BJ (cell line): ENCODE results near the gene PRKCZ. TPM values are rescaled to one million over a fixed set of nuclear protein-coding genes. Genes with fewer than 3 reads are reported as not detected.

Experiments used
- CTCF ChIA-PET: fragments of 350-600 bp; formaldehyde crosslinking; extraction: SDS; loops from one replicate; lab custom pipeline; 2021; ENCODE audit warnings: antibody characterized with exemption, inconsistent platforms; lab: Yijun Ruan, JAX
- POLR2A ChIA-PET: fragments of 300-600 bp; sonication (Branson Sonifier 250); formaldehyde crosslinking; extraction: SDS; loops from one replicate; lab custom pipeline; 2021; ENCODE audit warnings: antibody characterized with exemption; lab: Charles Lee
- DNase-seq: peaks from one replicate; pipeline ENCODE4 v3.0.0-alpha.2; 2011; ENCODE audit warnings: low read depth
- H3K27me3 ChIP-seq: 2 replicates; pipeline ENCODE4 v1.6.0; 2011; ENCODE audit warnings: low read length; ENCODE audit not compliant: control insufficient read depth, insufficient read depth
- H3K36me3 ChIP-seq: 2 replicates; pipeline ENCODE4 v1.5.1; 2011; ENCODE audit warnings: low read length; ENCODE audit not compliant: control insufficient read depth, insufficient read depth
- H3K4me3 ChIP-seq: 2 replicates; pipeline ENCODE4 v1.5.1; 2011; ENCODE audit warnings: low read depth, mild to moderate bottlenecking, control low read depth, low read length
- polyA plus RNA-seq: library from polyadenylated mRNA; depleted of rRNA; stranded (reverse); fragments of >200 nt; gene quantifications from 2 replicates; pipeline ENCODE4 v1.2.3, GENCODE V29; 2011
- TF ChIP-seq, protein P1 (sequence below): IDR thresholded peaks from 2 replicates; pipeline ENCODE4 v1.5.1; 2011; ENCODE audit warnings: low read depth, mild to moderate bottlenecking, control low read depth, inconsistent platforms, low read length, moderate library complexity; ENCODE audit not compliant: insufficient read depth

The PRKCZ gene
- polyA plus RNA-seq, 1 experiment: 2.3 TPM

DNA sequence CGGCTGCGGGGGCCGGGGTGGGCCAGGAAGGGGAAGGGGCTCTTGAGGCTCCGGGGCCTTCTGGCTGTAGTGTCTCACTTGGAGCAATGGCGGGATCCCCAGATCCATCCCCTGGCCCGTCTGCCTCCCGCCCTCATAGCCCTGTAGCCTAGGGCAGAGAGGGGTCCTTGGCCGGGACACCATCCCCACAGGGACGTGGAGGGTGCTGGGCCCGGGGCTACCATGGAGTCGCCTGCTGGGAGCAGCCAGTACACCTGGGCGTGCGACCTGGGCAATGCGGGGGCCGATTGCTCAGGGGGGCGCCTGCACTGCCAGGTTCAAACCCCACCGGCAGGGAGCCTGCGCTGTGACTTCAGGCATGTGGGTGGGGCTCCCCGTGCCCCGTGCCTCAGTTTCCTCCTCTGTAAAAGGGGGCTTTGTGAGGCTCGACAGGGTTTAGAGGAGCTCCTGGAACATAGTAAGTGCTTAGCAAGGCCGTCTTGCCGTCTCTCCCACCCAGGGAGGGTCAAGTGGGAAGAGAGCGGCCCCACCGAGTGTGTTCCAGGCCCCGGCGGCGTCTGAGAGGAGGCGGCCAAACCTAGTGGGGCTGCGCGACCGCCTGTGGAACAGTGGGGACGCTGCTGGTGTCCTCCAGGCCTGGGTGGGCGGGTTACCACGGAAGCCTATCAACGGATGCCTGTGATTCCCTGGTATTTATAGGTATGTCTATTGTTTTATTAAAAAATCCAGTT is 20.8 kb downstream of the PRKCZ start:
- ChIA-PET CTCF (interaction anchor here (1.8 kb wide), 1 partner anchor 26 kb away, joined by 9 read pairs; no protein-coding TSS in a partner anchor), POLR2A (no interaction called here)
- Histone ChIP-seq H3K27me3 (peaks cover 8% of the 10 kb centered on the region), H3K36me3 (no peaks in the 10 kb centered on the region), H3K4me3 (no peak overlapping the region)
- no peak for DNase-seq
- TF ChIP-seq, protein P1, sequence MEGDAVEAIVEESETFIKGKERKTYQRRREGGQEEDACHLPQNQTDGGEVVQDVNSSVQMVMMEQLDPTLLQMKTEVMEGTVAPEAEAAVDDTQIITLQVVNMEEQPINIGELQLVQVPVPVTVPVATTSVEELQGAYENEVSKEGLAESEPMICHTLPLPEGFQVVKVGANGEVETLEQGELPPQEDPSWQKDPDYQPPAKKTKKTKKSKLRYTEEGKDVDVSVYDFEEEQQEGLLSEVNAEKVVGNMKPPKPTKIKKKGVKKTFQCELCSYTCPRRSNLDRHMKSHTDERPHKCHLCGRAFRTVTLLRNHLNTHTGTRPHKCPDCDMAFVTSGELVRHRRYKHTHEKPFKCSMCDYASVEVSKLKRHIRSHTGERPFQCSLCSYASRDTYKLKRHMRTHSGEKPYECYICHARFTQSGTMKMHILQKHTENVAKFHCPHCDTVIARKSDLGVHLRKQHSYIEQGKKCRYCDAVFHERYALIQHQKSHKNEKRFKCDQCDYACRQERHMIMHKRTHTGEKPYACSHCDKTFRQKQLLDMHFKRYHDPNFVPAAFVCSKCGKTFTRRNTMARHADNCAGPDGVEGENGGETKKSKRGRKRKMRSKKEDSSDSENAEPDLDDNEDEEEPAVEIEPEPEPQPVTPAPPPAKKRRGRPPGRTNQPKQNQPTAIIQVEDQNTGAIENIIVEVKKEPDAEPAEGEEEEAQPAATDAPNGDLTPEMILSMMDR: no peak

DNA sequence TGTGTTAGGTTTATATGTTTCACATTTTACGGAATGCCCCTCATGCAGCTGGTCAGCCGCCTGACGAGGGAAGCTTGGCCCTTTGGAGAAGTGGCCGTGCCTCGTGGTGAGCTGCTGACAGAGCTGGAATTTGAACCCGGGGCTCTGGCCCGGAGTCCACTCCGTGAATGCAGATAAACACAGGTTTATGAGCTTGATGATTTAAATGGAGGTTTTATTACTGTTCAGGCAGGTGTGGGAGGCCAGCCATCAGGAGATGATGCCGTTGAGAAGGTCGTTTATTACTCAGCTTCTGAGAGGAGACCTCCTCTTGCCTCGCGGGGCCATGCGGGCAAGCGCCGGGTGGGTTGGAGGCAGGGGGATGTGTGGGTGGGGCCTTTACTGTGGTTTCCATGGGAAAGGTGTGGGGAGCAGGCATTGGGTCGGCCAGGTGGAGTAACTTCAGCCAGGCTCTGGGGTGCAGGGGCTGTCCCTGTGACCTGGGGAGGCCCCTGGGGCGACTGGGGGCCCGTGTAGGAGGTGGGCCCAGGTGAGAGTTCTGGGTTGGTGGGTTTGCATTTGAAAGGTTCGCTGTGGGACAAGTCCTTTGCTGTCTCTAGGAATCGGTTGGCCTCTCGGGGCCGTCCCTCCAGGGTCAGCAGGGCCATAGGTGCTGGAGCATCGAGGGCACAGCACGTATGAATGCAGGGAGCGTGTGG is 22.0 kb downstream of the PRKCZ start:
- TF ChIP-seq, protein P1: no peak
- H3K36me3 ChIP-seq: no peaks in the 10 kb centered on the region
- H3K4me3 ChIP-seq: no peak overlapping the region
- no peak for DNase-seq
- CTCF ChIA-PET: interaction anchor here (1.8 to 1.9 kb wide), 2 partner anchors 18 to 28 kb away, joined by 5 to 9 read pairs; no protein-coding TSS in a partner anchor
- peaks cover 8% of the 10 kb centered on the region for H3K27me3 ChIP-seq
- POLR2A ChIA-PET: no interaction called here

DNA sequence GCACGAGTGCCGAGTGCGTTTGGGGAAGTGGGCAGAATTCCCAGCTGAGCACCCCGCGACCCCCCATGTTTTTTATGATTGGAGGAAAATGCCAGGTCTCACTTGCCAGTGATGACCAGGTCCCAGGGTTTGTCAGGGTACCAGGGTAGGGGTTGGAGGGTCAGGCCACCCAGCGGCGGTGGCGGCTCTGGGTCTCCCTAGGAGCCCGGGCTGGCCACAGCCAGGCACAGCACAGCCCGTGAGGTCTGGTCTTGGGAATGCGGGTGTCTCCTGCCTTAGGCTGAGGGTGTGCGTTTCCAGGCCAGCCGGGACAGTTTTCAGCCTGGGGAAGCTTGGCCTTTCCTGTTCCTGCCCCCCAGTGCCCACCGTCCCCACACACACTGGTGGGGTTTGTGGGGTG is 22.7 kb downstream of the PRKCZ start:
- ChIA-PET POLR2A (no interaction called here), CTCF (interaction anchor here (1.8 to 1.9 kb wide), 2 partner anchors 18 to 28 kb away, joined by 5 to 9 read pairs; no protein-coding TSS in a partner anchor)
- TF ChIP-seq, protein P1: no peak
- Histone ChIP-seq H3K36me3 (no peaks in the 10 kb centered on the region), H3K27me3 (peaks cover 8% of the 10 kb centered on the region), H3K4me3 (no peak overlapping the region)
- no peak for DNase-seq

DNA sequence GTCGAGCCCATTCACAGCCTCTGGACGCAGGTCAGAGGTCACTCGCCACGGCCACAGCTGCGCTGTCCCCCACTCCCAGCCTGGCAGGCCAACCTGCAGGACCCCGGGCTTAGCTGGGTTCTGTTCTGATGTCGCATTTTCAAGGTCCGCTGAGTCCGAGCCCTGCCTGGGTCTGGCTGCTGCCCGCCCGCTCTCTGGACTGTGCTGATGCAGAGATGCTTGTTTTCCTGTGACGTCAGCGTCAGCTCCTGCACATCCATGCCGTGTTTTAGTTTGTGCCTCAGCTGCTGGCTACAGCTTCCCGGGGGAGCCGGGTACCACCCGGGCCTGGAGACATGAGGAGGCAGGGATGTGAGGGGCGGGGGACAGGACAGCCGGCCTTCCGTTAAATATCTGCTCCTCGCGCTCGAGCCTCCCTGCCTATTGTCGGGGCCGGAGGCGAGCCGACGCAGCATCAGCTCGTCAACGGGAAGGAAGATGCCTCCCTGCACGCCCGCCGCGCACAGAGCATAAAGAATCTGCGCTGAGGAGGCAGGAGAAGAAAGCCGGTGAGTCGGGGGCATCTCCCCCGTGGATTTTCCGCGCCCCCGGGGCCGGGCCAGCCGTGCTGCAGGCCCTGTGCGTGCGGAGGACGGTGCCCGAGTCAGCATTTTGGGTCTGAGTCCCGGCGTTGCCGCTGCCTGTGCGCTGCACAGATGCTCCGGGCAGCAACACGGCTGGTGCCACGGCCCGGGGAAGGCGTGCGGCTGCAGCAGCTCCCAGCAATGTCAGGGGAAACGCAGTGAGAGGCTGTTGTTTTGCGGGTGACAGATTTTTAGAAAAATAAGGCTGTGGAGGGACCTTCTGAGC is 23.4 kb downstream of the PRKCZ start:
- CTCF ChIA-PET: interaction anchor here (1.9 kb wide), 1 partner anchor 17 kb away, joined by 5 read pairs; no protein-coding TSS in a partner anchor
- no peak for DNase-seq
- peak overlapping the region; percentile 50 for H3K4me3 ChIP-seq
- TF ChIP-seq, protein P1: no peak
- POLR2A ChIA-PET: no interaction called here
- H3K36me3 ChIP-seq: no peaks in the 10 kb centered on the region
- peaks cover 8% of the 10 kb centered on the region for H3K27me3 ChIP-seq
